Natural killer cell (primary cell): ENCODE data around the gene PLPP3. TPM values are rescaled to one million over a fixed set of nuclear protein-coding genes. Genes with fewer than 3 reads are reported as not detected.

ENCODE experiments used
- ATAC-seq, 3 donors: fragments of 150-1000 bp in 2 of 3; fragments of 200-7000 bp in 1 of 3; cut with Tn5 transposase; 1 replicate in 1 of 3; 2 replicates in 2 of 3; pipeline ENCODE4 v1.10.0; 2021; ENCODE audit warnings: mild to moderate bottlenecking in 2 of 3, moderate library complexity in 2 of 3
- DNase-seq, 2 donors: peaks; one replicate each; pipeline versions ENCODE4 v3.0.0 to v3.0.0-alpha.2; 2013 to 2021; ENCODE audit warnings: mixed read lengths in 1 of 2
- H3K27ac ChIP-seq: one replicate; pipeline ENCODE4 v1.5.1; 2013; ENCODE audit warnings: mild to moderate bottlenecking, low read length
- H3K27me3 ChIP-seq: one replicate; pipeline ENCODE4 v1.6.1; 2013; ENCODE audit warnings: low read length; ENCODE audit not compliant: control insufficient read depth, insufficient read depth
- H3K36me3 ChIP-seq: one replicate; pipeline ENCODE4 v1.6.1; 2013; ENCODE audit warnings: low read length; ENCODE audit not compliant: control insufficient read depth, insufficient read depth
- H3K4me1 ChIP-seq: one replicate; pipeline ENCODE4 v1.6.1; 2013; ENCODE audit warnings: low read length; ENCODE audit not compliant: control insufficient read depth, insufficient read depth
- H3K4me3 ChIP-seq: one replicate; pipeline ENCODE4 v1.5.1; 2013; ENCODE audit warnings: low read length
- H3K9me3 ChIP-seq: one replicate; pipeline ENCODE4 v1.6.1; 2013; ENCODE audit warnings: low read length; ENCODE audit not compliant: control insufficient read depth, insufficient read depth
- H3K27ac Mint-ChIP-seq, 2 donors: one replicate each; pipeline ENCODE4 v1.8.0; 2022; ENCODE audit warnings: mild to moderate bottlenecking in 2 of 2, mixed read lengths in 2 of 2, moderate library complexity in 1 of 2
- H3K27me3 Mint-ChIP-seq, 2 donors: one replicate each; pipeline ENCODE4 v1.8.0; 2022; ENCODE audit warnings: low read depth in 2 of 2, mixed read lengths in 2 of 2
- H3K36me3 Mint-ChIP-seq: one replicate; pipeline ENCODE4 v1.8.0; 2022; ENCODE audit warnings: mixed read lengths
- H3K4me1 Mint-ChIP-seq, 2 donors: one replicate each; pipeline ENCODE4 v1.8.0; 2022; ENCODE audit warnings: mixed read lengths in 2 of 2
- H3K4me3 Mint-ChIP-seq: one replicate; pipeline ENCODE4 v1.8.0; 2022; ENCODE audit warnings: mild to moderate bottlenecking, moderate library complexity, mixed read lengths
- H3K9me3 Mint-ChIP-seq, 2 donors: one replicate each; pipeline ENCODE4 v1.8.0; 2022; ENCODE audit warnings: mixed read lengths in 2 of 2
- CTCF ChIP-seq: fragments of 200-600 bp; IDR thresholded peaks from one replicate; pipeline ENCODE4 v1.8.0; 2022; ENCODE audit warnings: antibody characterized with exemption
- WGBS: methylation state at CpG from one replicate; pipeline ENCODE4 v1.1.7; 2013; ENCODE audit warnings: missing lambda C conversion rate; ENCODE audit not compliant: insufficient coverage; 5-methylcytosine and 5-hydroxymethylcytosine counted together
- intact Hi-C: fragments of 100-400 bp; cut with micrococcal nuclease; formaldehyde crosslinking; loops from one replicate; pipeline ENCODE4 v1.14.2; 2022
- total RNA-seq, 4 donors: library from RNA; stranded (reverse); fragments of 120-200 nt in 1 of 4; gene quantifications; one replicate each; pipeline versions ENCODE4 v1.2.3 to v1.2.4, GENCODE V29; 2013 to 2022

The PLPP3 gene
- total RNA-seq, 3 donors from 2014 or later (not counting 1 experiment from before 2014, with no cell fraction given), result 0.11 to 0.50 TPM; not detected in 1

- ATAC-seq (no peak), DNase-seq (no peak)
- H3K27me3 ChIP-seq, result no peaks in the 10 kb centered on the region
- Mint-ChIP-seq H3K27ac (no peak overlapping the region), H3K4me1 (no peaks in the 10 kb centered on the region), H3K4me3 (no peak overlapping the region), H3K36me3 (no peaks in the 10 kb centered on the region), H3K9me3 (no peaks in the 10 kb centered on the region), H3K27me3 (peaks cover 9 to 13% of the 10 kb centered on the region in 2 donors)
- H3K9me3 ChIP-seq, result no peaks in the 10 kb centered on the region
- WGBS, result 85% methylated on average over 7 of the region's 7 CpGs
- H3K4me3 ChIP-seq, result no peak overlapping the region
- no peaks in the 10 kb centered on the region for H3K36me3 ChIP-seq
- no peak overlapping the region for H3K27ac ChIP-seq
- no peaks in the 10 kb centered on the region for H3K4me1 ChIP-seq
- intact Hi-C loops, result no loop called here
- TF ChIP-seq CTCF, result no peak
These were observed 21.6 kb downstream of the PLPP3 start for GRCh38 chr1:56557746-56558145.

GRCh38 chr1:56555448-56555847 lies 23.9 kb downstream of the PLPP3 start:
- no peak for TF ChIP-seq CTCF
- no peak for ATAC-seq

GRCh38 chr1:56553046-56553445 lies 26.3 kb downstream of the PLPP3 start:
- intact Hi-C loops, result no loop called here
- H3K9me3 ChIP-seq, result no peaks in the 10 kb centered on the region
- H3K27me3 Mint-ChIP-seq, result peaks cover under 1 to 5% of the 10 kb centered on the region in 2 donors
- H3K27me3 ChIP-seq, result no peaks in the 10 kb centered on the region
- ATAC-seq, result no peak
- no peak overlapping the region for H3K27ac Mint-ChIP-seq
- DNase-seq, result no peak
- WGBS, result 89% methylated on average over 1 of the region's 1 CpG
- no peak overlapping the region for H3K4me3 ChIP-seq
- H3K4me1 Mint-ChIP-seq, result no peaks in the 10 kb centered on the region
- no peaks in the 10 kb centered on the region for H3K9me3 Mint-ChIP-seq
- no peaks in the 10 kb centered on the region for H3K36me3 ChIP-seq
- no peak overlapping the region for H3K4me3 Mint-ChIP-seq
- H3K27ac ChIP-seq, result no peak overlapping the region
- H3K36me3 Mint-ChIP-seq, result no peaks in the 10 kb centered on the region
- no peak for TF ChIP-seq CTCF
- no peaks in the 10 kb centered on the region for H3K4me1 ChIP-seq

More at GRCh38 chr1:56555448-56555847, 23.9 kb downstream of the PLPP3 start:
- Histone ChIP-seq H3K9me3 (no peaks in the 10 kb centered on the region), H3K27me3 (no peaks in the 10 kb centered on the region), H3K27ac (no peak overlapping the region), H3K36me3 (no peaks in the 10 kb centered on the region), H3K4me1 (no peaks in the 10 kb centered on the region), H3K4me3 (no peak overlapping the region)
- H3K27ac Mint-ChIP-seq, result no peak overlapping the region
- no peaks in the 10 kb centered on the region for H3K9me3 Mint-ChIP-seq
- H3K36me3 Mint-ChIP-seq, result no peaks in the 10 kb centered on the region
- no peak for DNase-seq
- no peak overlapping the region for H3K4me3 Mint-ChIP-seq
- intact Hi-C loops, result no loop called here
- WGBS, result 100% methylated on average over 1 of the region's 2 CpGs
- peaks cover 8 to 13% of the 10 kb centered on the region in 2 donors for H3K27me3 Mint-ChIP-seq
- H3K4me1 Mint-ChIP-seq, result no peaks in the 10 kb centered on the region

DNA sequence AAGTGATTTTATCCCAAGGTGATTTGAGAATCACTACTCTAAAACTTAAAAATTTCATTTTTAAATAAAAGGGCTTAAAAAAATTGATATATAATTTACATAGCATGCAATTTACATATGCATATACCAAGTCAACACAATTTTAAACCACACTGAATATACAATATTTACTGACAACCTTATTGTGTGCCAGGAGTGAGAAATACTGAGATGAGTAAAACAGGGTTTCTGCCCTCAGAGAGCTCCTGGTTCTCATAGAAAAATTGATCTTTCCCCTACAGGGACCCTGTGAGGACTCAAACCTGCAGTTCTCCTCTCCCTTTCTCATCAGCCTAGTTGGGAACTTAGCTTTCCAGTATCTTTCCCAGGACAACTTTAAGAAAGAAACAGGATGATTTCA lies 27.0 kb downstream of the PLPP3 start:
- no peak overlapping the region for H3K27ac Mint-ChIP-seq
- Histone ChIP-seq H3K27ac (no peak overlapping the region), H3K36me3 (no peaks in the 10 kb centered on the region), H3K4me1 (no peaks in the 10 kb centered on the region), H3K4me3 (no peak overlapping the region), H3K9me3 (no peaks in the 10 kb centered on the region), H3K27me3 (no peaks in the 10 kb centered on the region)
- H3K36me3 Mint-ChIP-seq, result no peaks in the 10 kb centered on the region
- DNase-seq (no peak), ATAC-seq (no peak)
- H3K27me3 Mint-ChIP-seq, result peaks cover 0 to 5% of the 10 kb centered on the region in 2 donors
- no peak overlapping the region for H3K4me3 Mint-ChIP-seq
- TF ChIP-seq CTCF, result no peak
- H3K9me3 Mint-ChIP-seq, result no peaks in the 10 kb centered on the region
- H3K4me1 Mint-ChIP-seq, result no peaks in the 10 kb centered on the region
- intact Hi-C loops, result no loop called here
